ENCODE measurements around the gene R3HDM1.
"Not testable (repeated sequence)": the region's sequence is repeated elsewhere in the genome, so short reads cannot be mapped to it uniquely, and the experiment has no call there.

Gene R3HDM1

DNA sequence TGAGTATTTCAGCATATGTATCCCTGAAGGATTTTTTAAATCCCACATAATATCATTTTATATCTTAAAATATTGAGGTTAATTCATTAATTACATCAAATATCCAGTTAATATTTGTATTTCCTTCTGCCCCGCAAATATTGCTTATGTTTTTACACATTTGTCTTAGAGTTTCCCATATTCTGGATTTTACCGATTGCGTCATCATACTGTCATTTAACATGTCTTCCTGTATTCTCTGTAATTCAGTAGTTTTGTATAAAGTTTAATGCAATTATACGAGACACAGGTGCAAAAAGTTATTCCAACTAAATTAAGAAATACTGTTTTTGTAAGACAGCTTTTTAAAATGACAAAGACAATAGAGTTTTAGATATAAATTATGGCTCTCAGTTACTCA is 176.9 kb downstream of the R3HDM1 start:
- no peak overlapping the region for H3K27ac ChIP-seq (ENCODE audit: poor library complexity, severe bottlenecking)
- H3K36me3 ChIP-seq (ENCODE audit: low read depth): peaks cover 21% of the 10 kb centered on the region
- ATAC-seq (ENCODE audit: low read depth) (no peak), DNase-seq (ENCODE audit: low spot score) (no peak)
- no peaks in the 10 kb centered on the region for H3K27me3 ChIP-seq (ENCODE audit: insufficient read depth, poor library complexity, severe bottlenecking)
- TF ChIP-seq, protein P1, sequence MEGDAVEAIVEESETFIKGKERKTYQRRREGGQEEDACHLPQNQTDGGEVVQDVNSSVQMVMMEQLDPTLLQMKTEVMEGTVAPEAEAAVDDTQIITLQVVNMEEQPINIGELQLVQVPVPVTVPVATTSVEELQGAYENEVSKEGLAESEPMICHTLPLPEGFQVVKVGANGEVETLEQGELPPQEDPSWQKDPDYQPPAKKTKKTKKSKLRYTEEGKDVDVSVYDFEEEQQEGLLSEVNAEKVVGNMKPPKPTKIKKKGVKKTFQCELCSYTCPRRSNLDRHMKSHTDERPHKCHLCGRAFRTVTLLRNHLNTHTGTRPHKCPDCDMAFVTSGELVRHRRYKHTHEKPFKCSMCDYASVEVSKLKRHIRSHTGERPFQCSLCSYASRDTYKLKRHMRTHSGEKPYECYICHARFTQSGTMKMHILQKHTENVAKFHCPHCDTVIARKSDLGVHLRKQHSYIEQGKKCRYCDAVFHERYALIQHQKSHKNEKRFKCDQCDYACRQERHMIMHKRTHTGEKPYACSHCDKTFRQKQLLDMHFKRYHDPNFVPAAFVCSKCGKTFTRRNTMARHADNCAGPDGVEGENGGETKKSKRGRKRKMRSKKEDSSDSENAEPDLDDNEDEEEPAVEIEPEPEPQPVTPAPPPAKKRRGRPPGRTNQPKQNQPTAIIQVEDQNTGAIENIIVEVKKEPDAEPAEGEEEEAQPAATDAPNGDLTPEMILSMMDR (IDR thresholded peaks at IDR 0.05; ENCODE audit: poor library complexity, severe bottlenecking): no peak
- H3K4me3 ChIP-seq (ENCODE audit: severe bottlenecking): no peak overlapping the region
- H3K4me1 ChIP-seq (ENCODE audit: insufficient read depth, poor library complexity, severe bottlenecking): no peaks in the 10 kb centered on the region
- H3K9me3 ChIP-seq (ENCODE audit: severe bottlenecking): no peaks in the 10 kb centered on the region

DNA sequence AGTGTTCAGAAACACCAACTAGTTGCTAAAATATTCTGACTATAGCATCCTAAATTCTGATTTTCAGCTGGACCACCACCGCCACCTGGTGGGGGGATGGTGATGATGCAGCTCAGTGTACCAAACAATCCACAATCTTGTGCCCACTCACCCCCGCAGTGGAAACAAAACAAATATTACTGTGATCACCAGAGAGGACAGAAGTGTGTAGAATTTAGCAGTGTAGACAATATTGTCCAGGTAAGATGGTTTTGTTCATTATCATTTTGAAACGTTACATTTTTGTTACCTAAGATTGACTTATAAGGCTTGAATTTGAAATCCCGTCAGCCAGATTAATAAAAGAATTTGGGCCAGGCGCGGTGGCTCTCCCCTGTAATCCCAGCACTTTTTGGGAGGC is 178.7 kb downstream of the R3HDM1 start:
- TF ChIP-seq, protein P1 (IDR thresholded peaks at IDR 0.05; ENCODE audit: poor library complexity, severe bottlenecking): peak; percentile 98
- no peak for DNase-seq (ENCODE audit: low spot score)
- ATAC-seq (ENCODE audit: low read depth): peak; percentile 58; the same call in 2 of the 3 replicates

DNA sequence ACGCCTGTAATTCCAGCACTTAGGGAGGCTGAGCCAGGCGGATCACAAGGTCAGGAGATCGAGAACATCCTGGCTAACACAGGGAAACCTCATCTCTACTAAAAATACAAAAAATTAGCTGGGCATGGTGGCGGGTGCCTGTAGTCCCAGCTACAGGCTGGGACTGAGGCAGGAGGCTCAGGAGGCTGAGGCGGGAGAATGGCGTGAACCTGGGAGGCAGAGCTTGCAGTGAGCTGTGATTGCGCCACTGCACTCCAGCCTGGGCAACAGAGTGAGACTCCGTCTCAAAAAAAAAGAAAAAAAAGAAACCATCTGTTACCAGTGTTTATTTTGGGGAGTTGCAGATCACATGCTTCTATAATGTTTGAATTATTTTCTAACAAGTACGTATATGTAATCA is 183.8 kb downstream of the R3HDM1 start:
- not testable (repeated sequence) for H3K4me3 ChIP-seq (ENCODE audit: severe bottlenecking); DNase-seq (ENCODE audit: low spot score); ATAC-seq (ENCODE audit: low read depth); H3K27ac ChIP-seq (ENCODE audit: poor library complexity, severe bottlenecking); H3K4me1 ChIP-seq (ENCODE audit: insufficient read depth, poor library complexity, severe bottlenecking); H3K9me3 ChIP-seq (ENCODE audit: severe bottlenecking); H3K27me3 ChIP-seq (ENCODE audit: insufficient read depth, poor library complexity, severe bottlenecking)
- H3K36me3 ChIP-seq (ENCODE audit: low read depth): peaks cover 32% of the 10 kb centered on the region

More for the DNA sequence above, 178.7 kb downstream of the R3HDM1 start:
- no peaks in the 10 kb centered on the region for H3K4me1 ChIP-seq (ENCODE audit: insufficient read depth, poor library complexity, severe bottlenecking)
- H3K36me3 ChIP-seq (ENCODE audit: low read depth): peaks cover 27% of the 10 kb centered on the region
- no peaks in the 10 kb centered on the region for H3K27me3 ChIP-seq (ENCODE audit: insufficient read depth, poor library complexity, severe bottlenecking)
- no peak overlapping the region for H3K27ac ChIP-seq (ENCODE audit: poor library complexity, severe bottlenecking)
- no peaks in the 10 kb centered on the region for H3K9me3 ChIP-seq (ENCODE audit: severe bottlenecking)
- H3K4me3 ChIP-seq (ENCODE audit: severe bottlenecking): no peak overlapping the region

DNA sequence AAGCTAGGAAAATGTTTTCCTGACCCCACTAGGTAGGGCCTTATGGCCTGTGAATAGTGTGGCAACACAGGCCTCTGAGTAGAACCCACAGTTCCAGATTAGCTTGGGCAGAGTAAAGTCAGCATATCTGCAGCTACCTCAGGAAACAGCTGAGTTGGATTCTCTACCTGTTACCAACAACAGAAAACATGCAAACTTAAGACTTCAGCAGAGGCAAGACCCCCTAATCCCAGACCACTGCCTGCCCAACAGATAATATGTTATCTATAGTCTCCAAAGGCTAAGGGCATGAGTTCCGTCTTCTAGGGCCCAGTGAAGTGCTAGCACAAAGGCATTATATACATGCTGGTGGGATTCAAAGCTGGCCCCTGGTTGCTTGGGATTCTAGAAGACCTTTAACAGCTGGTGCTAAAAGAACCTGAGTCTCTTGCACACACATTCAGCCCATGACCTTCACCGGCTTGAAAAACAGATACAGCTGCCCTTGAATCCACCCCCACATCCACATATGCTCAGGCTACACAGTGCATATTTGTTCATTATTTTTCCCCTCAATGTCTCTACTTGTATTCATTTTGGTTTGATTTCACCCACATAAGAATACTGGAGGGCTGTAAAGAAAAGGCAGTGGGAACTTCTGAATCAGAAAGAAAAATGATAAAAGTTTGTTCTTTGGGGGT is 196.9 kb downstream of the R3HDM1 start:
- Histone ChIP-seq H3K27me3 (ENCODE audit: insufficient read depth, poor library complexity, severe bottlenecking) (no peaks in the 10 kb centered on the region), H3K4me1 (ENCODE audit: insufficient read depth, poor library complexity, severe bottlenecking) (no peaks in the 10 kb centered on the region), H3K4me3 (ENCODE audit: severe bottlenecking) (no peak overlapping the region), H3K9me3 (ENCODE audit: severe bottlenecking) (no peaks in the 10 kb centered on the region), H3K27ac (ENCODE audit: poor library complexity, severe bottlenecking) (no peak overlapping the region), H3K36me3 (ENCODE audit: low read depth) (peaks cover 11% of the 10 kb centered on the region)
- DNase-seq (ENCODE audit: low spot score) (no peak), ATAC-seq (ENCODE audit: low read depth) (no peak)
- TF ChIP-seq, protein P1 (IDR thresholded peaks at IDR 0.05; ENCODE audit: poor library complexity, severe bottlenecking): no peak

DNA sequence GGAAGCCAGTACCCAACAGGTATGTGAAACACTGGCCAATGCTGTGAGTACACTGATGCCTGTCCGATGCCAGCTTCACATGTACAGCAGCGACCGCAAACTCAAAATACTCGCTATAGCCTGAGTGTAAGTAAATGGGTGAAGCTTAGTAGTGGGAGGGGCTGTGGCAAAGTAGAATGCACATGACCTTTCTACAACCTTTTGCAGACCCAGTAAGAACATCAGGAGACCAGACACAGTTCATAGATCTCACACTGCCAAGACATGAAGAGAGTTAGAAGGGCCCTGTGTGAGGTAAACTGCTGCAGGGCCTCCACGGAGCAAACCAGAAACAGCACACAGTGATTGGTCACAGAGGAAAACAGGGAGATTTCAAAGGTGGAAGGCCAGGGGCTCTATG is 201.3 kb downstream of the R3HDM1 start:
- H3K27me3 ChIP-seq (ENCODE audit: insufficient read depth, poor library complexity, severe bottlenecking): no peaks in the 10 kb centered on the region
- no peaks in the 10 kb centered on the region for H3K4me1 ChIP-seq (ENCODE audit: insufficient read depth, poor library complexity, severe bottlenecking)
- TF ChIP-seq, protein P1 (IDR thresholded peaks at IDR 0.05; ENCODE audit: poor library complexity, severe bottlenecking): no peak
- H3K4me3 ChIP-seq (ENCODE audit: severe bottlenecking): no peak overlapping the region
- no peaks in the 10 kb centered on the region for H3K9me3 ChIP-seq (ENCODE audit: severe bottlenecking)
- no peak for DNase-seq (ENCODE audit: low spot score)
- ATAC-seq (ENCODE audit: low read depth): no peak
- no peaks in the 10 kb centered on the region for H3K36me3 ChIP-seq (ENCODE audit: low read depth)
- H3K27ac ChIP-seq (ENCODE audit: poor library complexity, severe bottlenecking): no peak overlapping the region

Measured in RWPE2 (cell line).